Astrocyte of the spinal cord (primary cell): ENCODE data around the gene OTUD1.

Source experiments
- DNase-seq: peaks from one replicate; pipeline ENCODE4 v3.0.0; 2011; ENCODE audit warnings: low read depth, low spot score
- H3K4me3 ChIP-seq: 2 replicates; pipeline ENCODE4 v1.5.1; 2011; ENCODE audit warnings: low read depth, mild to moderate bottlenecking, low read length, moderate library complexity
- CTCF ChIP-seq: IDR thresholded peaks from 2 replicates; pipeline ENCODE4 v1.5.1; 2012; ENCODE audit warnings: low read depth, mild to moderate bottlenecking, low read length, inconsistent platforms
- in situ Hi-C: cut with HindIII; loops from 2 replicates; pipeline ENCODE4 v1.10.0; 2017; ENCODE audit warnings: low sequenced_read_pairs

Gene OTUD1

GRCh38 chr10:23441251-23441650, 2.4 kb downstream of the OTUD1 start:
- no peak for DNase-seq

GRCh38 chr10:23442936-23443335, 4.1 kb downstream of the OTUD1 start:
- in situ Hi-C loops: no loop called here
- H3K4me3 ChIP-seq: no peak overlapping the region
- no peak for TF ChIP-seq CTCF
- DNase-seq: peak; percentile 55

More at GRCh38 chr10:23441251-23441650, 2.4 kb downstream of the OTUD1 start:
- no peak for TF ChIP-seq CTCF
- in situ Hi-C loops: no loop called here
- H3K4me3 ChIP-seq: no peak overlapping the region

- in situ Hi-C loops: no loop called here
- TF ChIP-seq CTCF: no peak
- no peak overlapping the region for H3K4me3 ChIP-seq
- DNase-seq: no peak
Measured at GRCh38 chr10:23445591-23445990, 6.7 kb downstream of the OTUD1 start.

- in situ Hi-C loops: no loop called here
- H3K4me3 ChIP-seq: no peak overlapping the region
- TF ChIP-seq CTCF: no peak
- DNase-seq: no peak
Measured at GRCh38 chr10:23448323-23448722, 9.4 kb downstream of the OTUD1 start.

- in situ Hi-C loops: no loop called here
- TF ChIP-seq CTCF: no peak
- no peak for DNase-seq
- H3K4me3 ChIP-seq: no peak overlapping the region
Measured at GRCh38 chr10:23448802-23449570, 10.1 kb downstream of the OTUD1 start.

GRCh38 chr10:23452033-23452655, 13.3 kb downstream of the OTUD1 start:
- no peak overlapping the region for H3K4me3 ChIP-seq
- in situ Hi-C loops: no loop called here
- DNase-seq: no peak
- TF ChIP-seq CTCF: no peak
